ENCODE data around the gene MAJIN.
"Not testable (repeated sequence)": the region's sequence is repeated elsewhere in the genome, so short reads cannot be mapped to it uniquely, and the experiment has no call there.

Gene MAJIN

GRCh38 chr11:64971421-64972233 is at the start of gene MAJIN:
MAJIN (minus strand) TSS chr11:64972108; CDS start chr11:64959405, 12,703 bp downstream.
- H3K27ac Mint-ChIP-seq: peak within 1 kb of the TSS; percentile 77
- H3K9me3 Mint-ChIP-seq (ENCODE audit: low read depth): no peaks in the 10 kb centered on the region
- peaks cover 17% of the 10 kb centered on the region for H3K4me1 Mint-ChIP-seq (ENCODE audit: low read depth)
- no peaks in the 10 kb centered on the region for H3K36me3 Mint-ChIP-seq
- H3K27me3 Mint-ChIP-seq: no peaks in the 10 kb centered on the region
- peak within 1 kb of the TSS; percentile 77 for H3K4me3 Mint-ChIP-seq

GRCh38 chr11:65021509-65021908 is 49.6 kb upstream of the MAJIN start:
- Mint-ChIP-seq H3K4me1 (ENCODE audit: low read depth) (peaks cover 5% of the 10 kb centered on the region), H3K4me3 (no peak overlapping the region), H3K27me3 (no peaks in the 10 kb centered on the region)

GRCh38 chr11:65021003-65021402 is 49.1 kb upstream of the MAJIN start:
- Mint-ChIP-seq H3K4me1 (ENCODE audit: low read depth) (peaks cover 10% of the 10 kb centered on the region), H3K27me3 (no peaks in the 10 kb centered on the region), H3K27ac (no peak overlapping the region), H3K9me3 (ENCODE audit: low read depth) (no peaks in the 10 kb centered on the region), H3K4me3 (no peak overlapping the region), H3K36me3 (peaks cover 5% of the 10 kb centered on the region)

More at GRCh38 chr11:65021509-65021908, 49.6 kb upstream of the MAJIN start:
- Mint-ChIP-seq H3K9me3 (ENCODE audit: low read depth) (no peaks in the 10 kb centered on the region), H3K36me3 (peaks cover 5% of the 10 kb centered on the region), H3K27ac (no peak overlapping the region)

GRCh38 chr11:65019824-65020223 is 47.9 kb upstream of the MAJIN start:
- Mint-ChIP-seq H3K27me3 (no peaks in the 10 kb centered on the region), H3K4me1 (ENCODE audit: low read depth) (peaks cover 17% of the 10 kb centered on the region), H3K4me3 (no peak overlapping the region), H3K9me3 (ENCODE audit: low read depth) (no peaks in the 10 kb centered on the region), H3K36me3 (peaks cover 5% of the 10 kb centered on the region), H3K27ac (no peak overlapping the region)

GRCh38 chr11:65017937-65018336 is 46.0 kb upstream of the MAJIN start:
- H3K4me1 Mint-ChIP-seq (ENCODE audit: low read depth): peaks cover 25% of the 10 kb centered on the region
- no peak overlapping the region for H3K4me3 Mint-ChIP-seq
- H3K9me3 Mint-ChIP-seq (ENCODE audit: low read depth): no peaks in the 10 kb centered on the region

GRCh38 chr11:65016705-65017104 is 44.8 kb upstream of the MAJIN start:
- H3K4me3 Mint-ChIP-seq: peak overlapping the region; percentile 44
- H3K9me3 Mint-ChIP-seq (ENCODE audit: low read depth): no peaks in the 10 kb centered on the region
- H3K4me1 Mint-ChIP-seq (ENCODE audit: low read depth): peaks cover 27% of the 10 kb centered on the region
- H3K27ac Mint-ChIP-seq: peak overlapping the region; percentile 58
- no peaks in the 10 kb centered on the region for H3K27me3 Mint-ChIP-seq
- peaks cover 3% of the 10 kb centered on the region for H3K36me3 Mint-ChIP-seq

More at GRCh38 chr11:65017937-65018336, 46.0 kb upstream of the MAJIN start:
- no peaks in the 10 kb centered on the region for H3K27me3 Mint-ChIP-seq
- no peak overlapping the region for H3K27ac Mint-ChIP-seq
- H3K36me3 Mint-ChIP-seq: peaks cover 5% of the 10 kb centered on the region

- H3K36me3 Mint-ChIP-seq: peaks cover 3% of the 10 kb centered on the region
- peak overlapping the region; percentile 91 for H3K4me3 Mint-ChIP-seq
- no peaks in the 10 kb centered on the region for H3K9me3 Mint-ChIP-seq (ENCODE audit: low read depth)
- peak overlapping the region; percentile 94 for H3K27ac Mint-ChIP-seq
- peaks cover 27% of the 10 kb centered on the region for H3K4me1 Mint-ChIP-seq (ENCODE audit: low read depth)
- H3K27me3 Mint-ChIP-seq: no peaks in the 10 kb centered on the region
Measured at GRCh38 chr11:65014726-65015227, 42.9 kb upstream of the MAJIN start.

GRCh38 chr11:65013888-65014725 is 42.2 kb upstream of the MAJIN start, which contains the start of gene ARL2:
ARL2 (plus strand) TSS chr11:65014160; CDS start chr11:65014208, 48 bp downstream.
- Mint-ChIP-seq H3K4me1 (ENCODE audit: low read depth) (peaks cover 27% of the 10 kb centered on the region), H3K27ac (peak within 1 kb of the TSS; percentile 94), H3K4me3 (peak within 1 kb of the TSS; percentile 91), H3K9me3 (ENCODE audit: low read depth) (no peaks in the 10 kb centered on the region), H3K27me3 (no peaks in the 10 kb centered on the region), H3K36me3 (no peaks in the 10 kb centered on the region)

- no peaks in the 10 kb centered on the region for H3K9me3 Mint-ChIP-seq (ENCODE audit: low read depth)
- no peaks in the 10 kb centered on the region for H3K36me3 Mint-ChIP-seq
- H3K4me1 Mint-ChIP-seq (ENCODE audit: low read depth): peaks cover 27% of the 10 kb centered on the region
- H3K27ac Mint-ChIP-seq: peak overlapping the region; percentile 93
- peak overlapping the region; percentile 86 for H3K4me3 Mint-ChIP-seq
- no peaks in the 10 kb centered on the region for H3K27me3 Mint-ChIP-seq
Measured at GRCh38 chr11:65013130-65013887, 41.4 kb upstream of the MAJIN start.

- Mint-ChIP-seq H3K36me3 (no peaks in the 10 kb centered on the region), H3K4me1 (ENCODE audit: low read depth) (peaks cover 7% of the 10 kb centered on the region), H3K27ac (no peak overlapping the region), H3K4me3 (no peak overlapping the region), H3K27me3 (no peaks in the 10 kb centered on the region), H3K9me3 (ENCODE audit: low read depth) (no peaks in the 10 kb centered on the region)
Measured at GRCh38 chr11:65008873-65009272, 37.0 kb upstream of the MAJIN start.

GRCh38 chr11:65008016-65008415 is 36.1 kb upstream of the MAJIN start:
- Mint-ChIP-seq H3K36me3 (no peaks in the 10 kb centered on the region), H3K27me3 (no peaks in the 10 kb centered on the region), H3K4me1 (ENCODE audit: low read depth) (peaks cover 3% of the 10 kb centered on the region), H3K9me3 (ENCODE audit: low read depth) (no peaks in the 10 kb centered on the region), H3K27ac (no peak overlapping the region), H3K4me3 (no peak overlapping the region)

GRCh38 chr11:65003968-65004367 is 32.1 kb upstream of the MAJIN start:
- not testable (repeated sequence) for H3K4me3 Mint-ChIP-seq; H3K4me1 Mint-ChIP-seq (ENCODE audit: low read depth); H3K36me3 Mint-ChIP-seq; H3K27ac Mint-ChIP-seq; H3K27me3 Mint-ChIP-seq; H3K9me3 Mint-ChIP-seq (ENCODE audit: low read depth)

GRCh38 chr11:65003282-65003681 is 31.4 kb upstream of the MAJIN start:
- H3K27me3 Mint-ChIP-seq: no peaks in the 10 kb centered on the region
- no peak overlapping the region for H3K4me3 Mint-ChIP-seq
- H3K36me3 Mint-ChIP-seq: no peaks in the 10 kb centered on the region
- peaks cover 5% of the 10 kb centered on the region for H3K4me1 Mint-ChIP-seq (ENCODE audit: low read depth)
- no peak overlapping the region for H3K27ac Mint-ChIP-seq
- no peaks in the 10 kb centered on the region for H3K9me3 Mint-ChIP-seq (ENCODE audit: low read depth)

- no peak overlapping the region for H3K4me3 Mint-ChIP-seq
- no peaks in the 10 kb centered on the region for H3K27me3 Mint-ChIP-seq
- H3K9me3 Mint-ChIP-seq (ENCODE audit: low read depth): no peaks in the 10 kb centered on the region
- peaks cover 7% of the 10 kb centered on the region for H3K4me1 Mint-ChIP-seq (ENCODE audit: low read depth)
- no peak overlapping the region for H3K27ac Mint-ChIP-seq
- no peaks in the 10 kb centered on the region for H3K36me3 Mint-ChIP-seq
Measured at GRCh38 chr11:65002706-65003105, 30.8 kb upstream of the MAJIN start.
